GM12878 (cell line): ENCODE data around the gene RNF220. TPM values are rescaled to one million over a fixed set of nuclear protein-coding genes. Genes with fewer than 3 reads are reported as not detected.
A peak's percentile ranks its signal among the peaks of the same experiment; 100 is the strongest.

Experiments
- ATAC-seq: fragments of 200-7000 bp; cut with Tn5 transposase; 3 replicates; pipeline ENCODE4 v1.9.1; 2020; ENCODE audit warnings: mild to moderate bottlenecking, moderate library complexity
- BruUV-seq: library from RNA; stranded (reverse); fragments of 400-500 nt; replicated peaks from 2 replicates; lab custom pipeline; 2021; lab: Mats Ljungman, UMichigan
- CTCF ChIA-PET: fragments of 300-600 bp; sonication (Branson Sonifier 250); formaldehyde crosslinking; extraction: SDS; loops from one replicate; lab custom pipeline; 2021; ENCODE audit warnings: inconsistent platforms; lab: Yijun Ruan, JAX
- POLR2A ChIA-PET: fragments of 350-600 bp; formaldehyde crosslinking; extraction: SDS; loops from one replicate; lab custom pipeline; 2021; ENCODE audit warnings: inconsistent platforms; lab: Charles Lee
- RAD21 ChIA-PET: fragments of 300-600 bp; sonication (Branson Sonifier 250); formaldehyde crosslinking; loops from one replicate; lab custom pipeline; 2023; ENCODE audit warnings: antibody characterized with exemption; ENCODE audit not compliant: unreplicated experiment; lab: Charles Lee
- SMC1A ChIA-PET: fragments of 300-600 bp; sonication (Branson Sonifier 250); formaldehyde crosslinking; loops from one replicate; lab custom pipeline; 2023; ENCODE audit not compliant: unreplicated experiment, uncharacterized antibody; lab: Charles Lee
- DNase-seq: peaks from one replicate; pipeline ENCODE4 v3.0.0-alpha.2; 2011; ENCODE audit warnings: low read depth, low spot score
- FAIRE-seq: peaks from 3 replicates; lab custom pipeline; 2011; peaks lifted over from hg19 to GRCh38; lab: Jason Lieb, UNC
- H2AFZ ChIP-seq: 2 replicates; pipeline ENCODE4 v1.6.0; 2011; ENCODE audit warnings: low read depth, low read length, control low read depth; ENCODE audit not compliant: control insufficient read depth
- H3K27ac ChIP-seq: 2 replicates; pipeline ENCODE4 v1.5.1; 2011; ENCODE audit warnings: control low read depth; ENCODE audit not compliant: control insufficient read depth, insufficient read depth
- H3K27me3 ChIP-seq, 2 experiments: replicated peaks in 1 of 2; 2 replicates each; pipeline versions ENCODE4 v1.6.0 to v1.6.1; 2011; ENCODE audit warnings: low read length in 1 of 2; ENCODE audit not compliant: control insufficient read depth in 2 of 2, insufficient read depth in 2 of 2
- H3K36me3 ChIP-seq, 2 experiments: 2 replicates each; pipeline ENCODE4 v1.5.1; 2011; ENCODE audit warnings: low read length in 1 of 2; ENCODE audit not compliant: control insufficient read depth in 2 of 2, insufficient read depth in 2 of 2
- H3K4me1 ChIP-seq: 2 replicates; pipeline ENCODE4 v1.6.1; 2011; ENCODE audit warnings: mild to moderate bottlenecking, low read length, moderate library complexity, mixed read lengths; ENCODE audit not compliant: control insufficient read depth, insufficient read depth
- H3K4me2 ChIP-seq: 2 replicates; pipeline ENCODE4 v1.6.0; 2011; ENCODE audit warnings: control low read depth; ENCODE audit not compliant: control insufficient read depth, insufficient read depth
- H3K4me3 ChIP-seq: fragments of 200-600 bp; sonication (generic); 2 replicates; pipeline ENCODE4 v1.5.1; 2016
- H3K79me2 ChIP-seq: 2 replicates; pipeline ENCODE4 v1.6.0; 2011; ENCODE audit warnings: low read length; ENCODE audit not compliant: control insufficient read depth, insufficient read depth
- H3K9ac ChIP-seq: 2 replicates; pipeline ENCODE4 v1.8.0; 2011; ENCODE audit warnings: low read length, control low read depth, mixed read lengths; ENCODE audit not compliant: control insufficient read depth, insufficient read depth
- H3K9me3 ChIP-seq: replicated peaks from 3 replicates; pipeline ENCODE4 v1.5.1; 2011; ENCODE audit warnings: mild to moderate bottlenecking, low read length; ENCODE audit not compliant: control insufficient read depth, insufficient read depth
- H4K20me1 ChIP-seq: 2 replicates; pipeline ENCODE4 v1.6.0; 2011; ENCODE audit not compliant: control insufficient read depth, insufficient read depth
- BMI1 ChIP-seq: fragments of 450-650 bp; IDR thresholded peaks from 2 replicates; pipeline ENCODE4 v1.6.1; 2016; ENCODE audit warnings: mild to moderate bottlenecking, moderate library complexity, borderline replicate concordance
- POLR2A ChIP-seq: IDR thresholded peaks from 2 replicates; pipeline ENCODE4 v1.6.1; 2011; ENCODE audit warnings: low read depth, mild to moderate bottlenecking, low read length
- ZNF592 ChIP-seq: fragments of 450-650 bp; IDR thresholded peaks from 2 replicates; pipeline ENCODE4 v1.6.1; 2017; ENCODE audit warnings: mild to moderate bottlenecking, moderate library complexity
- WGBS: methylation state at CpG from one replicate; pipeline ENCODE4 v1.1.6; 2016; ENCODE audit warnings: low lambda C conversion rate; ENCODE audit not compliant: insufficient replicate concordance, insufficient coverage; ENCODE audit errors: missing lambda C conversion rate; 5-methylcytosine and 5-hydroxymethylcytosine counted together
- in situ Hi-C: fragments of 300-500 bp; cut with MboI; formaldehyde crosslinking; loops from 9 replicates; pipeline ENCODE4 v1.14.3; 2018; ENCODE audit warnings: mixed read lengths
- intact Hi-C: fragments of 100-400 bp; cut with micrococcal nuclease; formaldehyde crosslinking; loops from one replicate; pipeline ENCODE4 v1.14.2; 2022; ENCODE audit not compliant: unreplicated experiment
- polyA plus RNA-seq, 11 experiments: library from polyadenylated mRNA; depleted of rRNA in 4 of 11; unstranded in 6 of 11; stranded (reverse) in 5 of 11; fragments of >200 nt; fragmentation: Nextera tagmentation in 4 of 11; fragmentation: Illumina TruSeq in 1 of 11; extraction: Ambion mirVana in 4 of 11; extraction: Trizol in 1 of 11; gene quantifications; 1 replicate in 1 of 11; 2 replicates in 10 of 11; pipeline versions ENCODE4 v1.2.1 to v1.2.3, GENCODE V29; 2011 to 2016; ENCODE audit warnings: inconsistent platforms in 2 of 11, missing spikeins in 2 of 11, low read depth in 1 of 11
- total RNA-seq, 4 experiments: library from RNA; depleted of rRNA in 3 of 4; stranded (reverse); fragments of >200 nt in 3 of 4; fragmentation: Illumina TruSeq in 1 of 4; extraction: Trizol in 1 of 4; gene quantifications; 2 replicates each; pipeline versions ENCODE4 v1.2.1 to v1.2.3, GENCODE V29; 2013 to 2021

The RNF220 gene
- total and polyA plus RNA-seq, 10 of the 15 experiments (the other 5 are each of a cell fraction or from before 2014, with no cell fraction given): 4.6 to 84.1 (median 53.7) TPM

DNA sequence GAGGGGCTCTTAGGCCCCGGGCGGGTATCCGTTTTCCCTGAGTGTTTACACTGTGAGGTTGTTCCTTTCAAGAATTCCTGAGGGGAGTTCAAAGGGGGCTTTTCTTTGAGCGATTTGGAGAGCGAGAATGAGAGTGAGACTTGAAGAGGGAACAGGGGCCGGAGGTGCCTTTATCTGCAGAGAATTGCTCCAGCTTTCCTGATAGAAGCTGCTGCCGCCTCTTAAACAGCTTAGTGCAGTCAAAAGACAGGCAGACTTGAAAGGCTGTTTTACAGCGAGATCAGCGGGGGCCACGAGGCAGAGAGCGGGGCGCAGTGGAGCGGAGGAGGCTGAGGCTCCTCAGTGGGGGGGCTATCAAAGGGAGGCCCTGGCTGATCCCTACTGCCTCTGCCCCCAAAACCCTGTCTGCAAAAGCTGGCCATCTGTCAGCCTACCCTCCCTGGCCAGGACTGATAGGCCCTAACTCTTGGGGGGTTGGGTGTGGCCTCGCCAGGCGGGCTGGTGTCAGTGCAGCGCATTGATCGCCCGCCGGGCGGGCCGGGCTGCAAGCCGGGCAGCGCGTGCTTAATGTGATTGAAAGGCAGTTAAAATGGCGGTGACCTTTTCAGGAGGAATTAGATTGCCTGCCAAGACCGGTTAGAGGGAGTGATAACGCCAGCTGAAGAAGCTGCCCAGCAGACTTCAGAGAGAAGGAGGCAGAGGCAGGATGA is 232.8 kb downstream of the RNF220 start (continued):
- TF ChIP-seq ZNF592: no peak

DNA sequence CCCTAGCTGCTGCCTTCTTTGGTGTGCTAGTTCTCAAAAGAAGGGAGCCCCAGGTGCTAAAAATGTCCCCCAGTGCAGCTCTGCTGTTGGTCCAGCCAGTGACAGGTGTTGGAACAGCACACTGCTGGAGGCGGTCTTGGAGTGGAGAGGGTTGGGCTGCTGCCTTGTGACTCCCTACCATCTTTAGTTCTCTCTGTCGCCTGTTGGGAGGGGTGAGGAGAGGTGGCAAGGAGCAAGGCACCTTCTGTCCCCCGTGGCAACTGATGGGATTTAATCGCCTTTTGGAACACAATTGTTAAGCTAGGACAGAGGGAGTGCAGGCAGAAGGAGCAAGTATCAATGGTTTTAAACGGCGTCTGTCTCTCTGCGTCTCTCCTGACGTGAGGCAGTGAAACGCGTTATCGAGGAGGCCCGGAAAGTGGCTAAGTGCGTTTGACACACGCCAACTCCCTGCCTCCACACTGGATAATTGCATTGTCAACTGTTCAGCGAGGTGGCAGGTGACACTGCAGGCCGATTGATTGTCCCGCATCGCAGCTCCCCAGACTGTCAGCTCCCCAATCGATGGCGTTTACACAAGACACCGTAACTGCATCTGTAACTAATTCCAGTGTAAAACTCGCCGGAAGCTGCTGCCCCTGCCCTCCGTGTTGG is 235.3 kb downstream of the RNF220 start:
- TF ChIP-seq BMI1: no peak
- 0 out of 2 replicates have a peak, but pooled peaks have one; percentile 11 for TF ChIP-seq POLR2A
- no peak overlapping the region for H3K4me3 ChIP-seq
- ChIA-PET CTCF (interaction anchor here (1.7 to 4.4 kb wide), 2 partner anchors 12 to 13 kb away, joined by 6 to 37 read pairs; no protein-coding TSS in a partner anchor), SMC1A (interaction anchor here (1.3 kb wide), 1 partner anchor 8 kb away, joined by 3 read pairs; no protein-coding TSS in a partner anchor), POLR2A (interaction anchor here (1.7 kb wide), 1 partner anchor 9 kb away, joined by 5 read pairs; no protein-coding TSS in a partner anchor), RAD21 (no interaction called here)
- H3K9ac ChIP-seq: no peak overlapping the region
- BruUV-seq: no TSS peak
- H3K79me2 ChIP-seq: no peaks in the 10 kb centered on the region; the same call in 1 of the 2 replicates
- in situ Hi-C loops (no loop called here), intact Hi-C loops (no loop called here)
- no peaks in the 10 kb centered on the region; the same call in 1 of the 2 replicates for H4K20me1 ChIP-seq
- H3K9me3 ChIP-seq: no peaks in the 10 kb centered on the region
- ATAC-seq (no peak), FAIRE-seq (no peak), DNase-seq (no peak)
- H3K27me3 ChIP-seq: no peaks in the 10 kb centered on the region
- no peak overlapping the region for H3K4me2 ChIP-seq
- H2AFZ ChIP-seq: no peak overlapping the region
- peaks cover 24 to 44% of the 10 kb centered on the region in 2 experiments for H3K36me3 ChIP-seq
- no peaks in the 10 kb centered on the region for H3K4me1 ChIP-seq
- H3K27ac ChIP-seq: no peak overlapping the region
- WGBS: 97% methylated on average over 24 of the region's 24 CpGs
